Astrocyte (in vitro differentiated cells and primary cell): Measurements from ENCODE around the gene ZNF835. TPM values are rescaled to one million over a fixed set of nuclear protein-coding genes. Genes with fewer than 3 reads are reported as not detected.

ENCODE experiments used
- DNase-seq: peaks from one replicate; pipeline ENCODE4 v3.0.0-alpha.2; 2010; ENCODE audit warnings: low read depth
- FAIRE-seq: peaks from 2 replicates; lab custom pipeline; 2011; peaks lifted over from hg19 to GRCh38; lab: Jason Lieb, UNC
- H2AFZ ChIP-seq: 2 replicates; pipeline ENCODE4 v1.6.0; 2012; ENCODE audit warnings: low read depth, low read length, inconsistent platforms
- H3K27ac ChIP-seq: 2 replicates; pipeline ENCODE4 v1.5.1; 2011; ENCODE audit warnings: low read depth, low read length, inconsistent platforms
- H3K27me3 ChIP-seq: 2 replicates; pipeline ENCODE4 v1.6.0; 2011; ENCODE audit warnings: low read length, inconsistent platforms; ENCODE audit not compliant: insufficient read depth
- H3K36me3 ChIP-seq: 2 replicates; pipeline ENCODE4 v1.5.1; 2011; ENCODE audit warnings: low read length, inconsistent platforms; ENCODE audit not compliant: insufficient read depth
- H3K4me1 ChIP-seq: 2 replicates; pipeline ENCODE4 v1.5.1; 2011; ENCODE audit warnings: low read length, inconsistent platforms; ENCODE audit not compliant: insufficient read depth
- H3K4me2 ChIP-seq: 2 replicates; pipeline ENCODE4 v1.6.0; 2012; ENCODE audit warnings: low read length, inconsistent platforms
- H3K4me3 ChIP-seq: 2 replicates; pipeline ENCODE4 v1.5.1; 2011; ENCODE audit warnings: low read depth, mild to moderate bottlenecking, low read length, inconsistent platforms; ENCODE audit not compliant: insufficient read depth
- H3K79me2 ChIP-seq: 2 replicates; pipeline ENCODE4 v1.6.0; 2012; ENCODE audit warnings: mild to moderate bottlenecking, low read length, inconsistent platforms; ENCODE audit not compliant: insufficient read depth
- H3K9ac ChIP-seq: 2 replicates; pipeline ENCODE4 v1.6.0; 2012; ENCODE audit warnings: mild to moderate bottlenecking, low read length, inconsistent platforms
- H3K9me3 ChIP-seq: 2 replicates; pipeline ENCODE4 v1.5.1; 2012; ENCODE audit warnings: low read depth, mild to moderate bottlenecking, low read length, inconsistent platforms; ENCODE audit not compliant: insufficient read depth
- H4K20me1 ChIP-seq: 2 replicates; pipeline ENCODE4 v1.6.0; 2012; ENCODE audit warnings: low read length, inconsistent platforms; ENCODE audit not compliant: insufficient read depth
- H3K27ac Mint-ChIP-seq: one replicate; pipeline ENCODE4 v1.8.0; 2021; ENCODE audit warnings: mild to moderate bottlenecking, mixed read lengths; ENCODE audit not compliant: unreplicated experiment
- H3K27me3 Mint-ChIP-seq: one replicate; pipeline ENCODE4 v1.8.0; 2021; ENCODE audit warnings: low read depth, mixed read lengths; ENCODE audit not compliant: unreplicated experiment
- H3K36me3 Mint-ChIP-seq: one replicate; pipeline ENCODE4 v1.8.0; 2021; ENCODE audit warnings: low read depth, mixed read lengths; ENCODE audit not compliant: unreplicated experiment
- H3K4me1 Mint-ChIP-seq: one replicate; pipeline ENCODE4 v1.8.0; 2021; ENCODE audit warnings: low read depth, mixed read lengths; ENCODE audit not compliant: unreplicated experiment
- H3K4me3 Mint-ChIP-seq: one replicate; pipeline ENCODE4 v1.8.0; 2021; ENCODE audit warnings: mild to moderate bottlenecking, moderate library complexity, mixed read lengths; ENCODE audit not compliant: unreplicated experiment
- H3K9me3 Mint-ChIP-seq: one replicate; pipeline ENCODE4 v1.8.0; 2021; ENCODE audit warnings: mild to moderate bottlenecking, mixed read lengths; ENCODE audit not compliant: unreplicated experiment
- EZH2 ChIP-seq: IDR thresholded peaks from 2 replicates; pipeline ENCODE4 v1.6.1; 2012; ENCODE audit warnings: mild to moderate bottlenecking, low read length, inconsistent platforms; ENCODE audit not compliant: insufficient read depth
- total RNA-seq: library from RNA; stranded (reverse); gene quantifications from 2 replicates; pipeline ENCODE4 v1.2.1, GENCODE V29; 2021
- TF ChIP-seq, protein P1 (sequence below): IDR thresholded peaks from 2 replicates; pipeline ENCODE4 v1.5.1; 2011; ENCODE audit warnings: low read depth, mild to moderate bottlenecking, inconsistent platforms, low read length, moderate library complexity; ENCODE audit not compliant: insufficient read depth

ZNF835 gene
- total RNA-seq, 1 donor from 2014 or later, result not detected

DNA sequence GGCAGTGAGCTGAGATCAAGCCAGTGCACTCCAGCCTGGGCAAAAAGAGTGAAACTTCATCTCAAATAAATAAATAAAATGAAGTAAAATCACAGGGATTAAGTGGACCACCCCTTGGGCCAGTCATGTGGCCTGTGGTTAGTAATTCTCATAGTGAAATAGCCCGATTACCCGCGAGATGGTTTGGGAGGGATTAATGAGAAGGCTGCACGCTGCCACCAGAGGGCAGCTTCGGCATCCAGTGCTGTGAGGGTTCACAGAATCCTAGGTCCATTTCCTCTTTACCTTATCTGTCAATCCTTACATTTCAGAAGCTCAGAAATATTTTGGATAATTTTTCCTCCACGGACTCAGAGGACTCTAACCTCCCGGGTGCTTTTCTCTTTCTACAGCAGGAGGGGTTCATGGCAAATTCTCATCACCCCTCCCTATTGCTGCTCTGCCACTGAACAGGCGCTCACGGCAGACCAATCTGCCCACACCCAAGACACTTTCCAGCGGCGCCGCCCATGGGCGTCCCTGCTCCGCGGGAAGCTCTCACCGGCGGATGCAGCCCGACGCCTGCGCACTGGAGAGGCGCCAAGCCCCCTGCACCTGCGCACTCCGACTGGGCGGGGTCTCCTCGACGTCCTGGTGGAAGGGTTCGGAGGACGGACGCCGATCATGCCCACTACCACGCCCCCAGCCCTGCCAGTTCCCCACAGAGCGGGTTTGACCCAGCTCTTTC lies 11.0 kb downstream of the ZNF835 start:
- H3K4me2 ChIP-seq, result no peak overlapping the region
- H2AFZ ChIP-seq, result no peak overlapping the region
- no peak overlapping the region for H3K9ac ChIP-seq
- no peaks in the 10 kb centered on the region for H4K20me1 ChIP-seq
- H3K4me1 Mint-ChIP-seq, result no peaks in the 10 kb centered on the region
- TF ChIP-seq, protein P1, sequence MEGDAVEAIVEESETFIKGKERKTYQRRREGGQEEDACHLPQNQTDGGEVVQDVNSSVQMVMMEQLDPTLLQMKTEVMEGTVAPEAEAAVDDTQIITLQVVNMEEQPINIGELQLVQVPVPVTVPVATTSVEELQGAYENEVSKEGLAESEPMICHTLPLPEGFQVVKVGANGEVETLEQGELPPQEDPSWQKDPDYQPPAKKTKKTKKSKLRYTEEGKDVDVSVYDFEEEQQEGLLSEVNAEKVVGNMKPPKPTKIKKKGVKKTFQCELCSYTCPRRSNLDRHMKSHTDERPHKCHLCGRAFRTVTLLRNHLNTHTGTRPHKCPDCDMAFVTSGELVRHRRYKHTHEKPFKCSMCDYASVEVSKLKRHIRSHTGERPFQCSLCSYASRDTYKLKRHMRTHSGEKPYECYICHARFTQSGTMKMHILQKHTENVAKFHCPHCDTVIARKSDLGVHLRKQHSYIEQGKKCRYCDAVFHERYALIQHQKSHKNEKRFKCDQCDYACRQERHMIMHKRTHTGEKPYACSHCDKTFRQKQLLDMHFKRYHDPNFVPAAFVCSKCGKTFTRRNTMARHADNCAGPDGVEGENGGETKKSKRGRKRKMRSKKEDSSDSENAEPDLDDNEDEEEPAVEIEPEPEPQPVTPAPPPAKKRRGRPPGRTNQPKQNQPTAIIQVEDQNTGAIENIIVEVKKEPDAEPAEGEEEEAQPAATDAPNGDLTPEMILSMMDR, result no peak
- no peak for DNase-seq
- H3K27me3 Mint-ChIP-seq, result no peaks in the 10 kb centered on the region
- H3K27me3 ChIP-seq, result no peaks in the 10 kb centered on the region
- H3K79me2 ChIP-seq, result no peaks in the 10 kb centered on the region
- H3K9me3 Mint-ChIP-seq, result peaks cover 31% of the 10 kb centered on the region
- no peak overlapping the region for H3K4me3 Mint-ChIP-seq
- H3K36me3 Mint-ChIP-seq, result no peaks in the 10 kb centered on the region
- H3K27ac Mint-ChIP-seq, result no peak overlapping the region
- no peaks in the 10 kb centered on the region for H3K4me1 ChIP-seq
- H3K27ac ChIP-seq, result no peak overlapping the region
- no peak overlapping the region for H3K4me3 ChIP-seq
- peaks cover 4% of the 10 kb centered on the region for H3K9me3 ChIP-seq
- no peak for FAIRE-seq
- no peaks in the 10 kb centered on the region for H3K36me3 ChIP-seq

- FAIRE-seq, result no peak
- Histone ChIP-seq H3K27ac (no peak overlapping the region), H3K4me3 (no peak overlapping the region), H3K36me3 (no peaks in the 10 kb centered on the region), H3K4me2 (no peak overlapping the region), H3K9me3 (peaks cover 1% of the 10 kb centered on the region), H3K9ac (no peak overlapping the region), H4K20me1 (no peaks in the 10 kb centered on the region), H2AFZ (no peak overlapping the region), H3K4me1 (no peaks in the 10 kb centered on the region), H3K27me3 (no peaks in the 10 kb centered on the region), H3K79me2 (no peaks in the 10 kb centered on the region)
- DNase-seq, result no peak
- H3K4me3 Mint-ChIP-seq, result no peak overlapping the region
- H3K4me1 Mint-ChIP-seq, result no peaks in the 10 kb centered on the region
- no peaks in the 10 kb centered on the region for H3K27me3 Mint-ChIP-seq
- H3K27ac Mint-ChIP-seq, result no peak overlapping the region
- H3K36me3 Mint-ChIP-seq, result no peaks in the 10 kb centered on the region
- H3K9me3 Mint-ChIP-seq, result peaks cover 22% of the 10 kb centered on the region
- no peak for TF ChIP-seq EZH2
- TF ChIP-seq, protein P1, result no peak
These were observed 17.4 kb downstream of the ZNF835 start for GRCh38 chr19:56654151-56654550.

DNA sequence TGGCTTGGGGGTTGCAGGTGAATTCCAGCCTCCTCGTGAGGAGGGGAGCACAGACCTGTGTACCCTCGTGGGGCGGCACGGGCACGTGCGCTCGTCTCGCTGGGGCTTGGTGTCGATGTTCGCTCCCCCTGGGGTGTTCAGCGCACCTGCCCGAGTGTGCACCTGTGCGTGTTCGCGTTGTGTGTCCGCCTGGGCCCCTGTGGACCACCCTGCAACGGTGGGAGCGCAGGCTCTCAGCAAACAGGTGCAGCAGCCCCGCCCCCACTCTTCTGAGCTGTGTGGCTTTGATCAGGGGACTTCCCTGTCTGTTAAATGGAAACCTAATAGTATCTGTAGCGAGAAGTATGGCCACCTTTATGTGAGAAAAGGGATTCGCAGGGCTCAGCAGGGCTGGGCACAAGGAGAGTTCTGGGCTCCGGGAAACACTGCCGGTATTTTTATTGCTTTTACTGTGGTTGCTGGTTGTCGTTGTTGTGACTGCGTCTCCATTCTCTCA lies 28.0 kb downstream of the ZNF835 start:
- no peak overlapping the region for H3K9ac ChIP-seq
- H3K27me3 ChIP-seq, result no peaks in the 10 kb centered on the region
- no peaks in the 10 kb centered on the region for H4K20me1 ChIP-seq
- Mint-ChIP-seq H3K4me3 (no peak overlapping the region), H3K27ac (no peak overlapping the region), H3K27me3 (no peaks in the 10 kb centered on the region), H3K4me1 (no peaks in the 10 kb centered on the region), H3K36me3 (no peaks in the 10 kb centered on the region), H3K9me3 (peaks cover 40% of the 10 kb centered on the region)
- no peaks in the 10 kb centered on the region for H3K79me2 ChIP-seq
- H3K36me3 ChIP-seq, result no peaks in the 10 kb centered on the region
- no peak overlapping the region for H3K4me3 ChIP-seq
- no peak overlapping the region for H3K27ac ChIP-seq
- DNase-seq (no peak), FAIRE-seq (no peak)
- H3K4me2 ChIP-seq, result no peak overlapping the region
- no peak overlapping the region for H2AFZ ChIP-seq
- no peaks in the 10 kb centered on the region for H3K4me1 ChIP-seq
- TF ChIP-seq, protein P1, result no peak
- no peak for TF ChIP-seq EZH2
- peaks cover 12% of the 10 kb centered on the region for H3K9me3 ChIP-seq
